ENCODE results near the gene MICAL1. TPM values are rescaled to one million over a fixed set of nuclear protein-coding genes. Genes with fewer than 3 reads are reported as not detected.

MICAL1 gene
- total and polyA plus RNA-seq, 2 donors (not counting 3 experiments of a cell fraction or from before 2014, with no cell fraction given) = 36.5 to 39.4 TPM

DNA sequence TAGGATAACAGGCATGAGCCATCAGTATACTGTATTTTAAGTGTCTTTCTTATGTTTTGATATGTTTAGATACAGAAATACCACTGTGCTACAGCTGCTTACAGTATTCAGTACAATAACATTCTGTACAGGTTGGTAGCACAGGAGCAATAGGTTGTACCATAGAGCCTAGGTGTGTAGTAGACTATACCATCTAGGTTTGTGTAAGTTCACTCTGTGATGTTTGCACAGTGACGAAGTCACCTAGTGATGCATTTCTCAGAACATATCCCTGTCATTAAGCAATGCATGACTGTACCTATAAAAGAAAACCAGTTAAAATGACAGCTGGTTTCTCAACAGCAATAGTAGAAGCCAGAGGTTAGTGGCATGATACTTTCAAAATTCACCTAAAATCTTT is 30.5 kb upstream of the MICAL1 start:
- Histone ChIP-seq H3K4me1 (ENCODE audit: control insufficient read depth, extremely low read depth, insufficient read depth, low read length) (peaks cover 11% of the 10 kb centered on the region), H3K36me3 (ENCODE audit: control insufficient read depth in 2 of 2, extremely low read depth in 1 of 2, insufficient read depth in 2 of 2, low read length in 2 of 2) (no peaks in the 10 kb centered on the region), H3K9me1 (replicated peaks; ENCODE audit: control insufficient read depth, extremely low read depth, insufficient read depth, low read length) (no peaks in the 10 kb centered on the region), H3K4me3 (replicated peaks in 1 of 3; ENCODE audit: insufficient read depth in 1 of 3, low read depth in 1 of 3, low read length in 3 of 3) (no peak overlapping the region), H3K27me3 (ENCODE audit: control insufficient read depth in 2 of 2, insufficient read depth in 2 of 2, low read length in 2 of 2) (peaks cover 10 to 13% of the 10 kb centered on the region in 2 experiments), H3K79me2 (ENCODE audit: control insufficient read depth, insufficient read depth, low read length) (peaks cover 16% of the 10 kb centered on the region), H3K9ac (replicated peaks; ENCODE audit: extremely low read depth, insufficient read depth, low read length) (no peak overlapping the region), H2AFZ (ENCODE audit: low read depth, low read length) (no peak overlapping the region), H3K4me2 (ENCODE audit: insufficient read depth, low read length) (no peak overlapping the region), H3K9me3 (replicated peaks; ENCODE audit: control insufficient read depth, insufficient read depth, low read length) (no peaks in the 10 kb centered on the region), H3K27ac (ENCODE audit: insufficient read depth, low read depth, low read length) (no peak overlapping the region), H4K20me1 (replicated peaks; ENCODE audit: control insufficient read depth, extremely low read depth, insufficient read depth, low read length) (no peaks in the 10 kb centered on the region)
- FAIRE-seq (no peak), DNase-seq (ENCODE audit: low read depth, low spot score) (no peak)
- intact Hi-C loops (cut with micrococcal nuclease) = no loop called here
- POLR2A ChIA-PET = no interaction called here
- dilution Hi-C loops (cut with MboI; ENCODE audit: extremely low pct_ligation_motif_present, low sequenced_read_pairs) = no loop called here
- CTCF ChIA-PET = interaction anchor here (1.3 to 2.0 kb wide), 2 partner anchors 9 to 298 kb away, joined by 4 to 5 read pairs; no protein-coding TSS in a partner anchor
- TF ChIP-seq MYC (IDR thresholded peaks at IDR 0.05; ENCODE audit: low read depth, low read length) = no peak
- no peak for TF ChIP-seq POLR2AphosphoS5 (IDR thresholded peaks at IDR 0.05; ENCODE audit: insufficient read depth, low read depth, low read length)
- no peak for TF ChIP-seq JUN (IDR thresholded peaks at IDR 0.05; ENCODE audit: borderline replicate concordance, insufficient read depth, insufficient read length, low read depth)
- TF ChIP-seq, protein P1, sequence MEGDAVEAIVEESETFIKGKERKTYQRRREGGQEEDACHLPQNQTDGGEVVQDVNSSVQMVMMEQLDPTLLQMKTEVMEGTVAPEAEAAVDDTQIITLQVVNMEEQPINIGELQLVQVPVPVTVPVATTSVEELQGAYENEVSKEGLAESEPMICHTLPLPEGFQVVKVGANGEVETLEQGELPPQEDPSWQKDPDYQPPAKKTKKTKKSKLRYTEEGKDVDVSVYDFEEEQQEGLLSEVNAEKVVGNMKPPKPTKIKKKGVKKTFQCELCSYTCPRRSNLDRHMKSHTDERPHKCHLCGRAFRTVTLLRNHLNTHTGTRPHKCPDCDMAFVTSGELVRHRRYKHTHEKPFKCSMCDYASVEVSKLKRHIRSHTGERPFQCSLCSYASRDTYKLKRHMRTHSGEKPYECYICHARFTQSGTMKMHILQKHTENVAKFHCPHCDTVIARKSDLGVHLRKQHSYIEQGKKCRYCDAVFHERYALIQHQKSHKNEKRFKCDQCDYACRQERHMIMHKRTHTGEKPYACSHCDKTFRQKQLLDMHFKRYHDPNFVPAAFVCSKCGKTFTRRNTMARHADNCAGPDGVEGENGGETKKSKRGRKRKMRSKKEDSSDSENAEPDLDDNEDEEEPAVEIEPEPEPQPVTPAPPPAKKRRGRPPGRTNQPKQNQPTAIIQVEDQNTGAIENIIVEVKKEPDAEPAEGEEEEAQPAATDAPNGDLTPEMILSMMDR (IDR thresholded peaks at IDR 0.05; ENCODE audit: extremely low read depth in 1 of 2, insufficient read depth in 1 of 2, low read depth in 1 of 2, low read length in 2 of 2) = no peak
- TF ChIP-seq FOS (IDR thresholded peaks at IDR 0.05; ENCODE audit: borderline replicate concordance, insufficient read depth, low read length) = no peak
- TF ChIP-seq, protein P2, sequence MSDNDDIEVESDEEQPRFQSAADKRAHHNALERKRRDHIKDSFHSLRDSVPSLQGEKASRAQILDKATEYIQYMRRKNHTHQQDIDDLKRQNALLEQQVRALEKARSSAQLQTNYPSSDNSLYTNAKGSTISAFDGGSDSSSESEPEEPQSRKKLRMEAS (IDR thresholded peaks at IDR 0.05; ENCODE audit: insufficient read depth, insufficient read length) = no peak
- no peak for TF ChIP-seq EZH2 (IDR thresholded peaks at IDR 0.05; ENCODE audit: borderline replicate concordance, low read depth, low read length, severe bottlenecking)
- no peak for TF ChIP-seq POLR2A (IDR thresholded peaks at IDR 0.05; ENCODE audit: low read depth, low read length)
- no peak for TF ChIP-seq GATA2 (IDR thresholded peaks at IDR 0.05; ENCODE audit: insufficient read depth, insufficient read length, low read depth, low read length)
- no TSS peak for BruUV-seq (replicated peaks)
